K562 (cell line): ENCODE data around the gene LINGO3. TPM values are rescaled to one million over a fixed set of nuclear protein-coding genes. Genes with fewer than 3 reads are reported as not detected.

Experiments
- ATAC-seq: fragments of 200-7000 bp; cut with Tn5 transposase; 3 replicates; pipeline ENCODE4 v1.9.1; 2020; ENCODE audit warnings: moderate library complexity
- BruUV-seq: library from RNA; stranded (reverse); fragments of 400-500 nt; replicated peaks from 2 replicates; lab custom pipeline; 2021; lab: Mats Ljungman, UMichigan
- CTCF ChIA-PET: fragments of 300-600 bp; formaldehyde crosslinking; extraction: SDS; loops from one replicate; lab custom pipeline; 2021; ENCODE audit warnings: low intra/inter-chr PET ratio; lab: Yijun Ruan, JAX
- POLR2A ChIA-PET: fragments of 300-600, 350-650 bp; sonication (Branson Sonifier 250); formaldehyde crosslinking; extraction: SDS; loops from one replicate; lab custom pipeline; 2021; ENCODE audit warnings: antibody characterized with exemption, inconsistent platforms; lab: Yijun Ruan, JAX
- DNase-seq, 4 experiments: peaks; one replicate each; pipeline versions ENCODE4 v3.0.0 to v3.0.0-alpha.2; 2011 to 2018; ENCODE audit warnings: low spot score in 3 of 4, mixed read lengths in 3 of 4; ENCODE audit errors: extremely low read depth in 1 of 4
- FAIRE-seq: peaks from 2 replicates; lab custom pipeline; 2011; peaks lifted over from hg19 to GRCh38; lab: Jason Lieb, UNC
- H2AFZ ChIP-seq: 2 replicates; pipeline ENCODE4 v1.6.0; 2011; ENCODE audit warnings: low read depth, low read length, control low read depth, inconsistent platforms
- H3K27ac ChIP-seq: fragments of 200-600 bp; 3 replicates; pipeline ENCODE4 v1.8.0; 2011; ENCODE audit warnings: low read depth, mild to moderate bottlenecking, control low read depth, inconsistent platforms, low read length, moderate library complexity, mixed read lengths; ENCODE audit errors: extremely low read depth
- H3K27me3 ChIP-seq, 2 experiments: fragments of 300-600 bp in 1 of 2; 2 replicates in 1 of 2; 3 replicates in 1 of 2; pipeline versions ENCODE4 v1.6.0 to v1.8.0; 2011; ENCODE audit warnings: inconsistent platforms in 2 of 2, low read length in 2 of 2, mild to moderate bottlenecking in 1 of 2, mixed read lengths in 1 of 2, moderate library complexity in 1 of 2; ENCODE audit not compliant: control insufficient read depth in 2 of 2, insufficient read depth in 2 of 2
- H3K36me3 ChIP-seq: fragments of 300-600 bp; 3 replicates; pipeline ENCODE4 v1.8.0; 2011; ENCODE audit warnings: mild to moderate bottlenecking, low read length, inconsistent platforms; ENCODE audit not compliant: control insufficient read depth, insufficient read depth
- H3K4me1 ChIP-seq, 2 experiments: fragments of 200-600 bp in 1 of 2; replicated peaks in 1 of 2; 2 replicates in 1 of 2; 3 replicates in 1 of 2; pipeline versions ENCODE4 v1.5.1 to v1.8.0; 2011; ENCODE audit warnings: inconsistent platforms in 2 of 2, low read length in 2 of 2, mild to moderate bottlenecking in 1 of 2, mixed read lengths in 1 of 2, moderate library complexity in 1 of 2; ENCODE audit not compliant: control insufficient read depth in 2 of 2, insufficient read depth in 2 of 2
- H3K4me2 ChIP-seq: 2 replicates; pipeline ENCODE4 v1.6.1; 2011; ENCODE audit warnings: low read length, control low read depth, inconsistent platforms, mixed read lengths; ENCODE audit not compliant: insufficient read depth
- H3K4me3 ChIP-seq: fragments of 200-600 bp; sonication (generic), shearing (Covaris generic); 2 replicates; pipeline ENCODE4 v1.5.1; 2016; ENCODE audit warnings: control low read depth, inconsistent platforms
- H3K79me2 ChIP-seq: fragments of 200-600 bp; 3 replicates; pipeline ENCODE4 v1.8.0; 2011; ENCODE audit warnings: low read length, inconsistent platforms; ENCODE audit not compliant: control insufficient read depth, insufficient read depth
- H3K9ac ChIP-seq, 2 experiments: 2 replicates each; pipeline versions ENCODE4 v1.6.0 to v1.6.1; 2011; ENCODE audit warnings: low read depth in 2 of 2, low read length in 2 of 2, control low read depth in 1 of 2, inconsistent platforms in 1 of 2, mild to moderate bottlenecking in 1 of 2, mixed read lengths in 1 of 2; ENCODE audit not compliant: insufficient read depth in 1 of 2
- H3K9me1 ChIP-seq: one replicate; pipeline ENCODE4 v1.6.0; 2011; ENCODE audit warnings: inconsistent platforms, mild to moderate bottlenecking, low read length, moderate library complexity; ENCODE audit not compliant: control insufficient read depth, insufficient read depth
- H3K9me3 ChIP-seq: replicated peaks from 2 replicates; pipeline ENCODE4 v1.5.1; 2011; ENCODE audit warnings: low read depth, low read length, inconsistent platforms; ENCODE audit not compliant: control insufficient read depth, insufficient read depth
- H4K20me1 ChIP-seq: replicated peaks from 2 replicates; pipeline ENCODE4 v1.6.1; 2011; ENCODE audit warnings: low read length, inconsistent platforms, mixed read lengths; ENCODE audit not compliant: control insufficient read depth, insufficient read depth
- HMG20B ChIP-seq: fragments of 250-450 bp; sonication (Bioruptor Pico); IDR thresholded peaks from 2 replicates; pipeline ENCODE4 v1.5.0; 2021; ENCODE audit warnings: mild to moderate bottlenecking
- KLF16 ChIP-seq: IDR thresholded peaks from 2 replicates; pipeline ENCODE4 v1.6.1; 2016; ENCODE audit warnings: antibody characterized with exemption
- NFRKB ChIP-seq: fragments of 450-650 bp; IDR thresholded peaks from 2 replicates; pipeline ENCODE4 v1.6.1; 2016; ENCODE audit warnings: low read depth
- POU5F1 ChIP-seq: fragments of 150-350 bp; IDR thresholded peaks from 2 replicates; pipeline ENCODE4 v1.6.1; 2014; ENCODE audit warnings: borderline replicate concordance, low read length, low read depth, mild to moderate bottlenecking; ENCODE audit not compliant: partially characterized antibody
- ZNF75A ChIP-seq: fragments of 450-650 bp; formaldehyde crosslinking; IDR thresholded peaks from 2 replicates; pipeline ENCODE4 v1.4.0; 2020; ENCODE audit warnings: mild to moderate bottlenecking
- WGBS: fragments of 100-300 bp; shearing (Covaris generic); methylation state at CpG from one replicate; pipeline ENCODE4 v1.1.6; 2016; ENCODE audit warnings: low coverage, mixed read lengths; ENCODE audit not compliant: insufficient coverage; ENCODE audit errors: missing lambda C conversion rate; 5-methylcytosine and 5-hydroxymethylcytosine counted together
- in situ Hi-C: fragments of 300-500 bp; cut with MboI; formaldehyde crosslinking; loops from 4 replicates; pipeline ENCODE4 v1.15.0; 2018; ENCODE audit warnings: inconsistent platforms, mixed read lengths
- intact Hi-C: fragments of 100-400 bp; cut with micrococcal nuclease; formaldehyde crosslinking; loops from 2 replicates; pipeline ENCODE4 v1.14.2; 2022
- polyA plus RNA-seq, 8 experiments: library from polyadenylated mRNA; depleted of rRNA in 4 of 8; stranded (reverse) in 5 of 8; unstranded in 3 of 8; fragments of >200 nt; fragmentation: Nextera tagmentation in 2 of 8; fragmentation: Illumina TruSeq in 1 of 8; extraction: Ambion mirVana in 2 of 8; extraction: Trizol in 1 of 8; gene quantifications; 2 replicates each; pipeline versions ENCODE4 v1.2.1 to v1.2.3, GENCODE V29; 2011 to 2014; ENCODE audit warnings: inconsistent platforms in 1 of 8, missing spikeins in 1 of 8
- total RNA-seq, 7 experiments: library from RNA; depleted of rRNA in 6 of 7; stranded (reverse); fragments of >200 nt in 6 of 7; fragmentation: Illumina TruSeq in 2 of 7; extraction: Trizol in 2 of 7; gene quantifications; 2 replicates each; pipeline versions ENCODE4 v1.2.1 to v1.2.3, GENCODE V29; 2011 to 2021; ENCODE audit warnings: low replicate concordance in 1 of 7
- TF ChIP-seq, protein P1 (sequence below), 2 experiments: fragments of 450-650 bp; formaldehyde crosslinking in 1 of 2; IDR thresholded peaks; 2 replicates each; pipeline versions ENCODE4 v1.4.0 to v1.6.1; 2014 to 2020; ENCODE audit warnings: mild to moderate bottlenecking in 2 of 2, borderline replicate concordance in 1 of 2, low read depth in 1 of 2
- TF ChIP-seq, protein P2 (sequence below): fragments of 250-450 bp; sonication (Bioruptor Pico); IDR thresholded peaks from 2 replicates; pipeline ENCODE4 v1.5.1; 2021; ENCODE audit warnings: mild to moderate bottlenecking

Gene LINGO3
- total and polyA plus RNA-seq, 9 of the 15 experiments (the other 6 are each of a cell fraction or from before 2014, with no cell fraction given): 0.03 to 0.05 (median 0.03) TPM; not detected in 6

DNA sequence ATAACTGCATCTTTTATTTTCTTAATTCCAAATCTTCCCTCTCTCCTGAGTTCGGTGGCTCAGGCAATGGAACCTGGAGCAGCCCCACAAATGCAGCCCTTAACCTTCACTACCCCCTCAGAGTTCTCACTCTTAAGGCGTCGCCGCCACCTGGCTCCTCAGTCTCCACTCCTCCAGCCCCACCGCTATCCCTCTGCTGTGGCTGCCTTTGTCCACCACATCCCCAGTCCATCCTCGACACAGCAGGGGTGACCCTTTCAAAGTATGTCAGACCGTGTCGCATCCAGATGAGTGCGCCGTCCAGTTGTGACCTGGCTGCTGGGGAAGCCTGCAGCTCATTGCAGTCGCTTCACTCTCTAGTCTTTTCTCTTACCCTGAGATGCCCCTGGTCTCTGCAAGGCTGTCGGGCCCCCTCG is 21.6 kb upstream of the LINGO3 start:
- H3K27ac ChIP-seq: peak overlapping the region; percentile 74
- H3K36me3 ChIP-seq: peaks cover 42% of the 10 kb centered on the region
- WGBS: 26% methylated on average over 13 of the region's 13 CpGs
- ATAC-seq: peak; percentile 72
- peaks cover 93% of the 10 kb centered on the region for H3K79me2 ChIP-seq
- H3K27me3 ChIP-seq: no peaks in the 10 kb centered on the region
- intact Hi-C loops: loop anchor here (10.0 kb wide), 1 partner anchor 55 kb away; no protein-coding TSS in a partner anchor
- peak in 2 of 4 experiments; percentile 56 to 62 for DNase-seq
- H4K20me1 ChIP-seq: no peaks in the 10 kb centered on the region
- peak overlapping the region; percentile 90 to 99 for H3K9ac ChIP-seq
- H3K4me1 ChIP-seq: peaks cover 28 to 76% of the 10 kb centered on the region in 2 experiments; a peak in 4 of 5 replicates
- POLR2A ChIA-PET: interaction anchor here (0.7 kb wide), 2 partner anchors 94 to 445 kb away, joined by 3 read pairs; no protein-coding TSS in a partner anchor
- H2AFZ ChIP-seq: no peak overlapping the region
- no peak for FAIRE-seq
- H3K4me2 ChIP-seq: peak overlapping the region; percentile 88
- peak overlapping the region; percentile 98 for H3K4me3 ChIP-seq
- CTCF ChIA-PET: no interaction called here
- no peaks in the 10 kb centered on the region for H3K9me3 ChIP-seq
- no peaks in the 10 kb centered on the region for H3K9me1 ChIP-seq
- in situ Hi-C loops: no loop called here
- no TSS peak for BruUV-seq
- no peak for TF ChIP-seq HMG20B (CRISPR knock-in tag)
- TF ChIP-seq, protein P1, sequence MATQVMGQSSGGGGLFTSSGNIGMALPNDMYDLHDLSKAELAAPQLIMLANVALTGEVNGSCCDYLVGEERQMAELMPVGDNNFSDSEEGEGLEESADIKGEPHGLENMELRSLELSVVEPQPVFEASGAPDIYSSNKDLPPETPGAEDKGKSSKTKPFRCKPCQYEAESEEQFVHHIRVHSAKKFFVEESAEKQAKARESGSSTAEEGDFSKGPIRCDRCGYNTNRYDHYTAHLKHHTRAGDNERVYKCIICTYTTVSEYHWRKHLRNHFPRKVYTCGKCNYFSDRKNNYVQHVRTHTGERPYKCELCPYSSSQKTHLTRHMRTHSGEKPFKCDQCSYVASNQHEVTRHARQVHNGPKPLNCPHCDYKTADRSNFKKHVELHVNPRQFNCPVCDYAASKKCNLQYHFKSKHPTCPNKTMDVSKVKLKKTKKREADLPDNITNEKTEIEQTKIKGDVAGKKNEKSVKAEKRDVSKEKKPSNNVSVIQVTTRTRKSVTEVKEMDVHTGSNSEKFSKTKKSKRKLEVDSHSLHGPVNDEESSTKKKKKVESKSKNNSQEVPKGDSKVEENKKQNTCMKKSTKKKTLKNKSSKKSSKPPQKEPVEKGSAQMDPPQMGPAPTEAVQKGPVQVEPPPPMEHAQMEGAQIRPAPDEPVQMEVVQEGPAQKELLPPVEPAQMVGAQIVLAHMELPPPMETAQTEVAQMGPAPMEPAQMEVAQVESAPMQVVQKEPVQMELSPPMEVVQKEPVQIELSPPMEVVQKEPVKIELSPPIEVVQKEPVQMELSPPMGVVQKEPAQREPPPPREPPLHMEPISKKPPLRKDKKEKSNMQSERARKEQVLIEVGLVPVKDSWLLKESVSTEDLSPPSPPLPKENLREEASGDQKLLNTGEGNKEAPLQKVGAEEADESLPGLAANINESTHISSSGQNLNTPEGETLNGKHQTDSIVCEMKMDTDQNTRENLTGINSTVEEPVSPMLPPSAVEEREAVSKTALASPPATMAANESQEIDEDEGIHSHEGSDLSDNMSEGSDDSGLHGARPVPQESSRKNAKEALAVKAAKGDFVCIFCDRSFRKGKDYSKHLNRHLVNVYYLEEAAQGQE (IDR thresholded peaks at IDR 0.05; ENCODE audit: borderline replicate concordance): no peak
- TF ChIP-seq, protein P1 (CRISPR knock-in tag; IDR thresholded peaks at IDR 0.05; ENCODE audit: low read depth): no peak
- no peak for TF ChIP-seq NFRKB
- no peak for TF ChIP-seq ZNF75A (CRISPR knock-in tag)
- TF ChIP-seq, protein P2, sequence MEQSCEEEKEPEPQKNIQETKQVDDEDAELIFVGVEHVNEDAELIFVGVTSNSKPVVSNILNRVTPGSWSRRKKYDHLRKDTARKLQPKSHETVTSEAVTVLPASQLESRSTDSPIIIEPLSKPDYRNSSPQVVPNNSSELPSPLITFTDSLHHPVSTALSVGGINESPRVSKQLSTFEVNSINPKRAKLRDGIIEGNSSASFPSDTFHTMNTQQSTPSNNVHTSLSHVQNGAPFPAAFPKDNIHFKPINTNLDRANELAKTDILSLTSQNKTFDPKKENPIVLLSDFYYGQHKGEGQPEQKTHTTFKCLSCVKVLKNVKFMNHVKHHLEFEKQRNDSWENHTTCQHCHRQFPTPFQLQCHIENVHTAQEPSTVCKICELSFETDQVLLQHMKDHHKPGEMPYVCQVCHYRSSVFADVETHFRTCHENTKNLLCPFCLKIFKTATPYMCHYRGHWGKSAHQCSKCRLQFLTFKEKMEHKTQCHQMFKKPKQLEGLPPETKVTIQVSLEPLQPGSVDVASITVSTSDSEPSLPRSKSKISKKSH (CRISPR knock-in tag): no peak
- TF ChIP-seq POU5F1: no peak
- TF ChIP-seq KLF16: no peak
